Esophagus squamous epithelium (tissue), 4 donors: Measurements from ENCODE around the gene ZNF57.

Source experiments
- POLR2A ChIP-seq, 4 donors: fragments of 450-650 bp; IDR thresholded peaks; one replicate each; pipeline ENCODE4 v1.6.1; 2017; ENCODE audit warnings: antibody characterized with exemption in 4 of 4, mild to moderate bottlenecking in 4 of 4, moderate library complexity in 3 of 4
- TF ChIP-seq, protein P1 (sequence below), 6 experiments: fragments of 450-650 bp in 4 of 6; fragments of 200-600 bp in 2 of 6; sonication (generic) in 2 of 6; IDR thresholded peaks; one replicate each; pipeline ENCODE4 v1.5.1; 2016 to 2019; ENCODE audit warnings: antibody characterized with exemption in 6 of 6, mild to moderate bottlenecking in 4 of 6, moderate library complexity in 4 of 6

DNA sequence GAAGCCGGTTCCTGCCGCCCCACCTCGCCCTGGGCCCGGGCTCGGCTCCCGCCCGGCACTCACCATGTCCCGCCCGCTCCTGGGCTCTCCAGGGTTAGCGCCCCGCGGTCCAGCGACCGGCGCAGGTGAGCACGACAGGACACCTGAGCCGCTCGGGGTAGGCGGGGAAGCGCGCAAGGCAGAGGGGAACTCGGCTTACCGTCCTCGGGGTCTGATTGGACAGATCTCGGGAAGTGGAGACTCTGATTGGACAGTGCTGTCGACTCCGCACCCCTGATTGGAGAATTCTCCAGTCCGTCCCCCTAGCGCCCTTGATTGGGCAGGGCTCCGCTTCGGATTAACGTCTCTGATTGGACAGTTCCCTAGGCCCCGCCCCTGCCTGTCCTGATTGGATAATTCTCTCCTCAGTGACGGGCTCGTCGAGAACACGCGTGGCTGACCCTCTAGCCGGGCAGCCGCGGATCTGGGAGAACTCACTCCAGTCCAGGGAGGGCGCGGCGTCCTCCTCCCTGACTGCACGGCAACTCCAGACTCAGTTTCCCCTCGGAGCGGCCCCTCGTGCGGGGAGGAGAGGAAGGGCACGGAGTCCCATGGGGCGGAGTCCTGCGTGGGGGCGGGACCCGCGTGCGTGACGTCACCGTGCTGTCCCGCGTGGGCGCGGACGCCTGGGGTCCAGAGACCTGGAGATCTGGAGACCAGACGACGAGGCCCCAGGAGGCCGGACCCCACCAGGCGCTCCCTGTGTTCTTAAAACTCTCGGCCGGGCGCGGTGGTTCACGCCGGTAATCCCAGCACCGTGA, 44.2 kb downstream of the ZNF57 start, which contains the start of gene ZNF77:
- TF ChIP-seq, protein P1, sequence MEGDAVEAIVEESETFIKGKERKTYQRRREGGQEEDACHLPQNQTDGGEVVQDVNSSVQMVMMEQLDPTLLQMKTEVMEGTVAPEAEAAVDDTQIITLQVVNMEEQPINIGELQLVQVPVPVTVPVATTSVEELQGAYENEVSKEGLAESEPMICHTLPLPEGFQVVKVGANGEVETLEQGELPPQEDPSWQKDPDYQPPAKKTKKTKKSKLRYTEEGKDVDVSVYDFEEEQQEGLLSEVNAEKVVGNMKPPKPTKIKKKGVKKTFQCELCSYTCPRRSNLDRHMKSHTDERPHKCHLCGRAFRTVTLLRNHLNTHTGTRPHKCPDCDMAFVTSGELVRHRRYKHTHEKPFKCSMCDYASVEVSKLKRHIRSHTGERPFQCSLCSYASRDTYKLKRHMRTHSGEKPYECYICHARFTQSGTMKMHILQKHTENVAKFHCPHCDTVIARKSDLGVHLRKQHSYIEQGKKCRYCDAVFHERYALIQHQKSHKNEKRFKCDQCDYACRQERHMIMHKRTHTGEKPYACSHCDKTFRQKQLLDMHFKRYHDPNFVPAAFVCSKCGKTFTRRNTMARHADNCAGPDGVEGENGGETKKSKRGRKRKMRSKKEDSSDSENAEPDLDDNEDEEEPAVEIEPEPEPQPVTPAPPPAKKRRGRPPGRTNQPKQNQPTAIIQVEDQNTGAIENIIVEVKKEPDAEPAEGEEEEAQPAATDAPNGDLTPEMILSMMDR (IDR thresholded peaks at IDR 0.05): peak in 4 of 6 experiments; percentile 6 to 49 (median 26)
- peak in 2 of 4 donors; percentile 42 to 43 for TF ChIP-seq POLR2A (IDR thresholded peaks at IDR 0.05)
